Dedifferentiated amniotic fluid mesenchymal stem cell (primary cell): ENCODE data around the gene HIP1.
"Not testable (repeated sequence)": the region's sequence is repeated elsewhere in the genome, so short reads cannot be mapped to it uniquely, and the experiment has no call there.

Experiments used
- DNase-seq: peaks from one replicate; pipeline ENCODE4 v3.0.0-alpha.2; 2016; ENCODE audit errors: extremely low spot score

The HIP1 gene

DNA sequence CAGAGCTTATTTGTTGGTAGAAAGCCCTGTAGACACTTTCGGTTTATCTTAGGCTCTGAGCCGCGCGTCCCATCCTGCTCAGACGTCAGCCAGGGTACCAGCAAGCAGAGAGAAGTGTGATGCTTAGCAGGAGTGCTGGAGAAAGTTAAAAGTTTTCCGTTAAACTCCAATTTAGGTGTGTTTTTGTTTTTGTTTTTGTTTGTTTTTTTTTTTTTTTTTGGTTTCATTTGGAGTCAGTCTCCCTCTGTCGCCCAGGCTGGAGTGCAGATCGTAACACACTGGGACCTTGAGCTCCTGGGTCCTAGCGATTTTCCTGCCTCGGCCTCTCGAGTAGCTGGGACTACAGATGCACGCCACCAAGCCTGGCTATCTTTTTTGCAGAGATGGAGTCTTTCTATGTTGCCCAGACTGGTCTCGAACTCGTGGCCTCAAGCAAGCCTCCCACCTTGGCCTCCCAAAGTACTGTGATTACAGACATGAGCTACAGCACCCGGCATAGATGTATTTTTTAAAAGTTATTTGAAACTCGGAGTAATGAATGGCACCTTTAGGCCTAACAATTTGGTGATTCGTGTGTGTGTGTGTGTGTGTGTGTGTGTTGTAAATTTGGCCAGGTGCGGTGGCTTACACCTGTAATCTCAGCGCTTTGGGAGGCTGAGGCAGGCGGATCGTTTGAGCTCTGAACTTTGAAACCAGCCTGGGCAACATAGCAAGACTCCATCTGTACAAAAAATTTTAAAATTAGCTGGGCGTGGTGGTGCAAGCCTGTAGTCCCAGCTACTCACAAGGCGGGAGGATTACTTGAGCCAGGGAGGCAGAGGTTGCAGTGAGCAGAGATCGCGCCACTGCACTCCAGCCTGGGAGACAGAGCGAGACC lies 1.3 kb upstream of the HIP1 start:
- DNase-seq, result peak; percentile 48

- DNase-seq, result peak; percentile 97
These were observed 444 bp upstream of the HIP1 start for GRCh38 chr7:75738975-75739795.

DNA sequence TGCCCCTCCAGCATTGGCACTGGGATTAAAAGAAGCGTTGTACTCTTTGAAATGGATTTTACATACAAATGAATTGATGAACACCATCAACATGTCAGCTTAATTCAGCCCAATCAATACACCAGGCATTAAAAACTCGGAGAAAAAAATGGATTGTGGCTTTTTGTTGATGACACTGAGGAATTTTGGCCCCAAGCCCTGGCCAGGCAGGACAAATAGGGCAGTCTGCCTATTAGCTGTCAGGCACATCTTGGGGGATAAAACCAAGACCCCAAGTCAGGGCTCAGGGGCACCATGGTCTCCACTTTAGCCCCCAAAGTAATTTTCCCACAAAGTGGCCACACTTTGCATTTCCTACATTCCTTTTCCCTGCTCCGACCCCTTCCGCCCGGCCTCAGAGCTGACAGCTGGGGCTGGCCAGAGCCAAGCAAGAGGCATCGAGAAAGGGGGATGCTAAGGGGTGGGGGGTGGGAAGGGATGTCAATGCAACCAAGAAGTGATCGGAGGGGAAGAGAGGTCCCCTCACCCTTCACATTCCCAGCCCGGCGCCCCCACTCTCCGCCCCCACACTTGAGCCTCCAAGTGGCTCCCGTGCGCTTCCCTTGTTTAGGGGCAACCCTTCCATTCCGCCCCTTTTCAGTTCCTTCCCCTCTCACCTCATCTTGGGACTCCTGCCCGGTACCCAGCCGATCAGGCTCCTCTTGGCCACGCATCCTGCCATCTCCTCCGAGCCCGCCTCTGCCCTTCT lies 711 bp downstream of the HIP1 start:
- no peak for DNase-seq

DNA sequence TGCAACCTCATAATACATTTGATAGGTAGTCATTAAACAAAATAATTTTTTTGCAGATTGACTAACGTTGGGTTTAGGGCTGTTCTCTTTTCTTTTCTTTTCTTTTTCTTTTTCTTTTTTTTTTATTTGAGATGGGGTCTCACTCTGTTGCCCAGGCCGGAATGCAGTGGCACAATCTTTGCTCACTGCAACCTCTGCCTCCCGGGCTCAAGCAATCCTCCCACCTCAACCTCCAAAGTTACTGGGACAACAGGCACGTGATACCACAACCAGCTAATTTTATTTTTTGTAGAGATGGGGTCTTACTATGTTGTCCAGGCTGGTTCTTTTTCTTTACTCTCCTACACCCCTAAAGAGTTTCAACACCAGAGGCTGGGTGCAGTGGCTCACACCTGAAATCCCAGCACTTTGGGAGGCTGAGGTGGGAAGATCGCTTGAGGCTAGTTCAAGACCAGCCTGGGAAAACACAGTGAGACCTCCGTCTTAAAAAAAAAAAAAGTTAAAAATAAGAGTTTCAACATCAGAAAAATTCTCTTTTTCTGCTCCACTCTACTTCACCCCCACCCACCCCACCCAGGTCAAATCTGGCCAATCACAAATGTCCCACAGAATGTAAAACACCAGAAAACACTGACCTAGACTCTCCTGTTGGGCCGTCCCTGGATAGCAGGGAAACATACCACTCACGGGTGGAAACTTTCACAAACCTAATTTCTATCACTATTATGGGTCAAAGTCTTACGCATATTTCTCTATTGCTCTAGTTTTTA lies 3.0 kb downstream of the HIP1 start:
- DNase-seq, result no peak

GRCh38 chr7:75734586-75735458 lies 3.9 kb downstream of the HIP1 start:
- no peak for DNase-seq

DNA sequence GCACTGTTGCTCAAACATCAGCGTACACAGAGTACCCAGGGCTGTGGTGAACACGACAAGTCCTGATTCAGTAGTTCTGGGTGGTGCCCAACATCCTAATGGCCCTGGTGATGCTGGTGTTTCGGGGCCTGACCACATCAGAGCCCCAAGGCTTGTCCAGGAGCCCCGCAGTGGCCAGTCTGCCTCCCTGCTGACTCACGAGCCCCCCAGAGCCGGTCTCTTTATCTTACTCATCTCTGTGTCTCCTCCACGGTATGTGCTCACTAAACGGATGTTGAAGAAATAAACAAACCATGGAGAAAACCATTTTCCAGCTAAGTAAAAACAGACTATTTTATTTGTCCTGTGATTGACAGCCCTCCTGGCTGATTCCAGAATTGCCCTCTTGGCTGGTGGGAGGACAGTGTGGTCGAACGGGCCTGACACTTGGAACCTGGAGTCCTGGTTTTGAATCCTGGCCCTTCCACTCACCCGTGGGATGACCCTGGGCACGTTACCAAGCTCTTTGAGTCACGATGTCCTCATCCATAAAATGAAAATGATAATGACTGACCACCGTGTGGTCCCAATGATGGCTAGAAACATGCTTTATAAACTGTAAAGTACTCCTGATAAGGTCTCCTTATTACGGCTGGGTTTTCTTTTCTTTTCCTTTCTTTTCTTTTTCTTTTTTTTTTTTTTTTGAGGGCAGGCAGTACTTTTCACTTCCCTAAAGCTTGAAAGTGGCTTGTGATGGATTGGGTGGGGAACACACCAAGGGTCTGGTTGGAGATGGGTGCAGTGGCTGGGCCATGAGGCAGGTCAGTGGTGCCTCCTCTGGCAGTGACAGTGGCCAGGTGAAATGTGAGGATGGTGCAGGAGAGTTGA lies 5.7 kb downstream of the HIP1 start:
- peak; percentile 19 for DNase-seq

- DNase-seq, result no peak
These were observed 6.7 kb downstream of the HIP1 start for GRCh38 chr7:75732016-75732521.

GRCh38 chr7:75729851-75730274 lies 8.9 kb downstream of the HIP1 start:
- DNase-seq, result no peak

DNA sequence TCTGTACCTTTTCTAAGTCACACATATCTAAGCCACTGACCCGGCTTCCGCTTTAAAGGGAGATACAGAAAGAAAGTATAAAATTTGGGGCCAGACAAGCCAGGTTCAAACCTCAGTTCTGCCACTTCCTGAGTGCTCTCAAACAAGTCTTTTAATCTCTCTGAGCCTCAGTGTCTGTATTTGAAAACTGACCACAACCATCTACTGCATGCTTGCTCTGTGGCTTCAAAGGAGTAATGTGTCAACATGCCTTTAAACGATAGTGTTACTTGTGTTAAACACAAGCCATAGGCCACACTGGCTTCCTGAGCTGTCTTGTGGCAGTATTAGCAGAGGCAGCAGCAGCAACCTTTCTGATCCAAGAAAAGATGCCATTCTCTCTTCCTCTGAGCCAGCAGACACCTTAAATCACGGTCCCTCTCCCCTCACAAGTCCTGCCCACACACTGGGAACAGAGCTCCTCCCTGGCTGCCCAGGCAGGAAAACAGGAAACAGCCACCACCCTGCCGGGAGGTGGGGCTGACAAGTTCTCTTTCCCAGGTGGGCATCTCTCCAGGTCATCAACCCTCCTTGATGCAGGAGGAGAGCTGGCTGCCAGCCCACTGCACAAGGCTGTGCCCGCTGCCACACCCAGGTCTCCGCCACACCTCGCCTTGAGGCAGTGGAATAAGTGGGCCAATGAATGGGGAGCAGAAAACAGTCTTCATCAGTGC lies 10.7 kb downstream of the HIP1 start:
- no peak for DNase-seq

- DNase-seq, result not testable (repeated sequence)
These were observed 11.4 kb downstream of the HIP1 start for GRCh38 chr7:75727351-75727750.

DNA sequence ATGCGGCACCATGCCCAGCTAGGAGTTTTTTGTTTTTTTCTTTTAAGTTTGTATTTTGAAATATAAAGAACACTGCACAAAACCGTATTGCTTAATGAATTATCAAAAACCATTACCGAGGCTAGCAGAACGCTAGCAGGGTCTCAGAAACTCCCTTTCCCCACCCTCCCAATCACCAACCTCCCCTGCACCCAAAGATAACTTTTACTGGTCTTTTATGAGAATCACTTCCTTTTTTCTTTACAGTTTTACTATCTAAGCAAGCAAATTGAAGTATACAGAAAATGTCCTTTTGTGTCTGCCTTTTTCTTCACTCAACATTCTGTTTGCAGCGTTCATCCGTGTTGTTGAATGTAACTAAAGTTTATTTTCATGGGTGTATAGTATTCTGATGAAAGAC lies 13.4 kb downstream of the HIP1 start:
- no peak for DNase-seq

GRCh38 chr7:75723444-75723843 lies 15.3 kb downstream of the HIP1 start:
- DNase-seq, result no peak

DNA sequence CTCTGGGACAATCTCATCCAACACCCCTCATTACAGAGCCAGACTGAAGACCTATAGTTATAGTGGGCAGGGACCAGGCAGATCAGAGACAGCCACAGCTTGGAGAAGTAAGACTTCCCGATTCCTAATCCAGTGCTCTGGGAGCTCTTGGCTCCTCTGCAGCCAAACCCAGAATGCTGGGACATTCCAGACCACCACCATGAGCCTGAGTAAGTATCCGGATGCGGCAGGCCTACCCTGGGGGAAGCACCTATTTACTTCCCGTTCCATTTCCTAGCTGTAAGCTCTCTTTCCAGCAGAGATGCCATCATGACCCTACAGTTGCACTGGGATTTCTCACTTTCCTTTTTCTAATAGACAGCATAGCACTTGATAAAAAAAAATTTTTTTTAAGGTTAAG lies 16.4 kb downstream of the HIP1 start:
- DNase-seq, result no peak

GRCh38 chr7:75721922-75722321 lies 16.8 kb downstream of the HIP1 start:
- not testable (repeated sequence) for DNase-seq

DNA sequence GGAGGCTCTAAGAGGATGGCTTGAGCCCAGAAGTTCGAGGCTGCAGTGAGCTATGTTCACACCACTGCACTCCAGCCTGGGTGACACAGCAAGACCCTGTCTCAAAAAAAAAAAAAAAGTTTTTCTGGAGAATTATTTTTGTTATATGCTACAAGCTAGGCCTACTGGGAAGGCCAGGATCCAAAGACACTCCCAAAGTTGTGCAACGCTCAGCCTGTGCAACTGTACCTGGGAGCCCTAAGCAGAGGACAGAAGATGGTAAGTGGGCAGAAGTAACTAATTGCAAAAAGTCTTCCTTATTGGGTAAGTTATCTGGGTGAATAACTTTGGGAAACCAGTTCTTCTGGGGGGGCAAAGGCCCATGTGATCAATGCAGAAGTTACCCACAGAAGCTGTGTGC lies 17.3 kb downstream of the HIP1 start:
- DNase-seq, result no peak

DNA sequence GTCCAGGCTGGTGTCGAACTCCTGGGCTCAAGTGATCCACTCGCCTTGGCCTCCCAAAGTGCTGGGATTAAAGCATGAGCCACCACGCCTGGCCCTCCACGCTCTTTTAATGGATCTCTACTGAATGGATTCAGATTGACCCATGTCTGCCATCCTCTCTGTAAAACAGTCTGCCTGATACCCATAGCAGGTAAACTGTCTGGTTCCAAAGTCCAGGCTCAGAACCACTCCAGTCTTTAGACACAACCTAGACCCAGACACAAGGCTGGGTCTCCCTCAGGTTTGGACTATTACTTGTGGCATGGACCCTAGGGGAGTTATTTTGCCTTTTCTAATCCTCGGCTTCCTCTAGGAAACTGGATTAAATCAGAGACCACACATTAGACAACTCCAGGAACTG lies 19.1 kb downstream of the HIP1 start:
- no peak for DNase-seq

DNA sequence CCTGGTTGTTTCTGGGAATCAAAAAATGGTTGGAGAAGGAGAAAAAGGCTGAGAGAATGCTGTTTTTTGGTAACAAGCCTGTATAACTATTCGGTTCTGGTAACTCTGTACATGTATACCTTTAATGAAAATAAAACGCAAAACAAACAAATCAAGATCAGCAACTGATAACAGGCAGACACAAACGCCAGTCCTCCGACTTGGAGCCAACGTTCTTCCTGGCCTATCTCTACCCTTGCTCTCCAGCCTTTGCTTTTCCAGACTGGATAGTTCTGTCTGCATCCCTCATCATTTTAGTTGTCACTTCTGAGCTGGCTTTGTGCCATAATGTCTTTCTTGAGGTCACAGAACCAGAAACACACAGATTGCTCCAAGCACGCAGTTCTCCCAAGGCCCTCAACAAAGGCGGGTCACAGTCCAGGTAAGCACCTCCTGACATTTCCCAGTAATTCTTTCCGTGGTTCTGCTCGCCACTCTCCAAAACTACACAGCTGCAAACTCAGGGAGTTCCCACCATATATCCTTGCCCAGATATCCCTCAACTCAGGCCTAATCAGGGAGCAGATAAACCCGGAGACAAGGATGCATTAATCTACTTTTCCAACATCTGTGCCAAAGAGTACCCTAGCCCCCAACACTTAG lies 20.2 kb downstream of the HIP1 start:
- DNase-seq, result no peak

DNA sequence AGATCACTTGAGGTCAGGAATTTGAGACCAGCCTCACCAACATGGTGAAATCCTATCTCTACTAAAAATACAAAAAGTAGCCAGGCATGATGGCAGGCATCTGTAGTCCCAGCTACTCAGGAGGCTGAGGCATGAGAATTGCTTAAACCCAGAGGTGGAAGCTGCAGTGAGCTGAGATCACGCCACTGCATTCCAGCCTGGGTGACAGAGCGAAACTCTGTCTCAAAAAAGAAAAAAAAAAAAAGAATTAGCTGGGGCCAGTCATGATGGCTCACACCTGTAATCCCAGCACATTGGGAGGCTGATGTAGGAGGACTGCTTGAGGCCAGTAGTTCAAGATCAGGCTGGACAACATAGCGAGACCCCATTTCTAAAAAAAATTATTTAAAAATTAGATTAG lies 21.0 kb downstream of the HIP1 start:
- DNase-seq, result not testable (repeated sequence)
